Activated CD8-positive, alpha-beta T cell treated with anti-CD3 and anti-CD28 coated beads for 36 hours (primary cell): ENCODE data around the gene RBM28. TPM values are rescaled to one million over a fixed set of nuclear protein-coding genes. Genes with fewer than 3 reads are reported as not detected.
A peak's percentile ranks its signal among the peaks of the same experiment; 100 is the strongest.

ENCODE experiments used
- ATAC-seq: fragments of 200-7000 bp; cut with Tn5 transposase; one replicate; pipeline ENCODE4 v1.10.0; 2021; ENCODE audit warnings: mild to moderate bottlenecking, moderate library complexity
- CTCF ChIA-PET: fragments of 350-600 bp; sonication (Branson Sonifier 250); formaldehyde crosslinking; loops from one replicate; lab custom pipeline; 2021; ENCODE audit warnings: antibody characterized with exemption; lab: Charles Lee
- POLR2A ChIA-PET: fragments of 350-600 bp; sonication (Branson Sonifier 250); formaldehyde crosslinking; loops from one replicate; lab custom pipeline; 2021; ENCODE audit warnings: antibody characterized with exemption; lab: Charles Lee
- DNase-seq: peaks from one replicate; pipeline ENCODE4 v3.0.0-alpha.2; 2020
- H3K27ac Mint-ChIP-seq: one replicate; pipeline ENCODE4 v1.8.0; 2021; ENCODE audit warnings: mild to moderate bottlenecking, mixed read lengths
- H3K27me3 Mint-ChIP-seq: one replicate; pipeline ENCODE4 v1.8.0; 2021; ENCODE audit warnings: mixed read lengths
- H3K36me3 Mint-ChIP-seq: one replicate; pipeline ENCODE4 v1.8.0; 2021; ENCODE audit warnings: low read depth, mixed read lengths
- H3K4me1 Mint-ChIP-seq: one replicate; pipeline ENCODE4 v1.8.0; 2021; ENCODE audit warnings: low read depth, mixed read lengths
- H3K4me3 Mint-ChIP-seq: one replicate; pipeline ENCODE4 v1.8.0; 2021; ENCODE audit warnings: mild to moderate bottlenecking, moderate library complexity, mixed read lengths
- H3K9me3 Mint-ChIP-seq: one replicate; pipeline ENCODE4 v1.8.0; 2021; ENCODE audit warnings: mixed read lengths
- CTCF ChIP-seq: fragments of 200-600 bp; IDR thresholded peaks from one replicate; pipeline ENCODE4 v1.8.0; 2022; ENCODE audit warnings: antibody characterized with exemption, mild to moderate bottlenecking
- intact Hi-C: fragments of 100-400 bp; cut with micrococcal nuclease; formaldehyde crosslinking; loops from one replicate; pipeline ENCODE4 v1.10.0; 2022
- total RNA-seq, 2 experiments: library from RNA; stranded (reverse); gene quantifications; one replicate each; pipeline ENCODE4 v1.2.3, GENCODE V29; 2021

RBM28 gene
- total RNA-seq, 2 experiments from 2014 or later = 55.3 to 55.6 TPM

- Mint-ChIP-seq H3K4me3 (no peak overlapping the region), H3K4me1 (peaks cover 9% of the 10 kb centered on the region), H3K27ac (no peak overlapping the region), H3K36me3 (peaks cover 40% of the 10 kb centered on the region), H3K9me3 (no peaks in the 10 kb centered on the region), H3K27me3 (no peaks in the 10 kb centered on the region)
- POLR2A ChIA-PET = no interaction called here
- no peak for TF ChIP-seq CTCF
- no peak for DNase-seq
- CTCF ChIA-PET = no interaction called here
- no peak for ATAC-seq
- intact Hi-C loops = no loop called here
Observed at GRCh38 chr7:128335730-128336129, 8.0 kb downstream of the RBM28 start.

- ChIA-PET CTCF (interaction anchor here (0.6 kb wide), 1 partner anchor 230 kb away, joined by 3 read pairs; no protein-coding TSS in a partner anchor), POLR2A (interaction anchor here (0.9 kb wide), 1 partner anchor 13 kb away, joined by 3 read pairs; no protein-coding TSS in a partner anchor)
- no peak for TF ChIP-seq CTCF
- no peak overlapping the region for H3K4me3 Mint-ChIP-seq
- no peaks in the 10 kb centered on the region for H3K27me3 Mint-ChIP-seq
- H3K36me3 Mint-ChIP-seq = peaks cover 52% of the 10 kb centered on the region
- intact Hi-C loops = no loop called here
- ATAC-seq (no peak), DNase-seq (no peak)
- peaks cover 28% of the 10 kb centered on the region for H3K4me1 Mint-ChIP-seq
- no peaks in the 10 kb centered on the region for H3K9me3 Mint-ChIP-seq
- H3K27ac Mint-ChIP-seq = no peak overlapping the region
Observed at GRCh38 chr7:128324368-128324680, 19.4 kb downstream of the RBM28 start.

GRCh38 chr7:128323459-128324367, 20.0 kb downstream of the RBM28 start:
- ATAC-seq = no peak
- POLR2A ChIA-PET = no interaction called here
- TF ChIP-seq CTCF = no peak
- Mint-ChIP-seq H3K9me3 (no peaks in the 10 kb centered on the region), H3K4me3 (no peak overlapping the region), H3K27ac (no peak overlapping the region), H3K27me3 (no peaks in the 10 kb centered on the region), H3K4me1 (peaks cover 31% of the 10 kb centered on the region), H3K36me3 (peaks cover 56% of the 10 kb centered on the region)
- CTCF ChIA-PET = interaction anchor here (0.6 to 1.5 kb wide), 2 partner anchors 74 to 230 kb away, joined by 3 read pairs; no protein-coding TSS in a partner anchor
- intact Hi-C loops = no loop called here
- no peak for DNase-seq

GRCh38 chr7:128323040-128323439, 20.7 kb downstream of the RBM28 start:
- POLR2A ChIA-PET = no interaction called here
- no peaks in the 10 kb centered on the region for H3K27me3 Mint-ChIP-seq
- DNase-seq (no peak), ATAC-seq (no peak)
- H3K27ac Mint-ChIP-seq = peak overlapping the region; percentile 26
- TF ChIP-seq CTCF = no peak
- H3K4me1 Mint-ChIP-seq = peaks cover 33% of the 10 kb centered on the region
- intact Hi-C loops = no loop called here
- no peaks in the 10 kb centered on the region for H3K9me3 Mint-ChIP-seq
- H3K36me3 Mint-ChIP-seq = peaks cover 58% of the 10 kb centered on the region
- CTCF ChIA-PET = interaction anchor here (0.7 to 4.0 kb wide), 6 partner anchors 15 to 75 kb away, joined by 3 to 15 read pairs (median 3); no protein-coding TSS in a partner anchor
- H3K4me3 Mint-ChIP-seq = no peak overlapping the region
